ENCODE results near the gene TSSK2.

- TF ChIP-seq CTCF (IDR thresholded peaks at IDR 0.05; ENCODE audit: extremely low read depth in 1 of 2, insufficient read depth in 1 of 2, low read depth in 1 of 2, low read length in 2 of 2) (no peak), MAX (IDR thresholded peaks at IDR 0.05; ENCODE audit: insufficient read depth, insufficient read length) (no peak), POLR2A (IDR thresholded peaks at IDR 0.05; ENCODE audit: low read depth, low read length) (no peak), EZH2 (IDR thresholded peaks at IDR 0.05; ENCODE audit: borderline replicate concordance, low read depth, low read length, severe bottlenecking) (no peak), POLR2AphosphoS5 (IDR thresholded peaks at IDR 0.05; ENCODE audit: insufficient read depth, low read depth, low read length) (no peak), MYC (IDR thresholded peaks at IDR 0.05; ENCODE audit: low read depth, low read length) (no peak), FOS (IDR thresholded peaks at IDR 0.05; ENCODE audit: borderline replicate concordance, insufficient read depth, low read length) (no peak)
These were observed 3.1 kb upstream of the TSSK2 start for GRCh38 chr22:19128009-19128401.
